GM23338 (cell line): ENCODE data around the gene RABGAP1L. TPM values are rescaled to one million over a fixed set of nuclear protein-coding genes. Genes with fewer than 3 reads are reported as not detected.

Source experiments
- ATAC-seq: fragments of 200-7000 bp; cut with Tn5 transposase; 3 replicates; pipeline ENCODE4 v1.9.1; 2020
- DNase-seq: peaks from one replicate; pipeline ENCODE4 v3.0.0-alpha.2; 2015; ENCODE audit warnings: low spot score
- H2AFZ ChIP-seq: fragments of 200-600 bp; sonication (generic); 2 replicates; pipeline ENCODE4 v1.8.0; 2016; ENCODE audit warnings: antibody characterized with exemption, mild to moderate bottlenecking, moderate library complexity
- H3F3A ChIP-seq: fragments of 200-600 bp; sonication (generic); replicated peaks from 2 replicates; pipeline ENCODE4 v1.8.0; 2017; ENCODE audit warnings: antibody characterized with exemption, mixed run types, low read depth
- H3K27ac ChIP-seq: fragments of 200-600 bp; sonication (generic); 2 replicates; pipeline ENCODE4 v1.6.1; 2016; ENCODE audit warnings: low read depth
- H3K27me3 ChIP-seq: fragments of 200-600 bp; sonication (generic); 2 replicates; pipeline ENCODE4 v1.8.0; 2016; ENCODE audit warnings: mild to moderate bottlenecking, mixed run types, moderate library complexity; ENCODE audit not compliant: insufficient read depth
- H3K36me3 ChIP-seq: fragments of 200-600 bp; sonication (generic); 2 replicates; pipeline ENCODE4 v1.8.0; 2016; ENCODE audit warnings: mild to moderate bottlenecking; ENCODE audit not compliant: insufficient read depth
- H3K4me1 ChIP-seq: fragments of 200-600 bp; sonication (generic); 2 replicates; pipeline ENCODE4 v1.8.0; 2016; ENCODE audit warnings: mild to moderate bottlenecking, moderate library complexity; ENCODE audit not compliant: insufficient read depth
- H3K4me2 ChIP-seq: fragments of 200-600 bp; sonication (generic); 2 replicates; pipeline ENCODE4 v1.7.1; 2017; ENCODE audit warnings: mixed run types
- H3K4me3 ChIP-seq: fragments of 200-600 bp; sonication (generic); 2 replicates; pipeline ENCODE4 v1.6.1; 2016; ENCODE audit warnings: mixed run types
- H3K79me2 ChIP-seq: fragments of 200-600 bp; sonication (generic); replicated peaks from 2 replicates; pipeline ENCODE4 v1.8.0; 2017; ENCODE audit warnings: mild to moderate bottlenecking; ENCODE audit not compliant: insufficient read depth
- H3K9me2 ChIP-seq: fragments of 200-600 bp; sonication (generic); 2 replicates; pipeline ENCODE4 v1.8.0; 2017; ENCODE audit not compliant: insufficient read depth
- H4K20me1 ChIP-seq: fragments of 200-600 bp; sonication (generic); replicated peaks from 2 replicates; pipeline ENCODE4 v1.8.0; 2017; ENCODE audit warnings: mild to moderate bottlenecking; ENCODE audit not compliant: insufficient read depth
- H3K27ac Mint-ChIP-seq: 2 replicates; pipeline ENCODE4 v1.8.0; 2020; ENCODE audit warnings: inconsistent platforms, mild to moderate bottlenecking, moderate library complexity, mixed read lengths
- H3K27me3 Mint-ChIP-seq: 3 replicates; pipeline ENCODE4 v1.8.0; 2022; ENCODE audit warnings: low read depth, mild to moderate bottlenecking, moderate library complexity, mixed read lengths, inconsistent platforms; ENCODE audit not compliant: insufficient read depth, poor library complexity
- H3K36me3 Mint-ChIP-seq: 3 replicates; pipeline ENCODE4 v1.8.0; 2021; ENCODE audit warnings: low read depth, mild to moderate bottlenecking, inconsistent platforms, moderate library complexity, mixed read lengths
- H3K4me1 Mint-ChIP-seq: 3 replicates; pipeline ENCODE4 v1.8.0; 2020; ENCODE audit warnings: mild to moderate bottlenecking, inconsistent platforms, mixed read lengths
- H3K4me3 Mint-ChIP-seq: 3 replicates; pipeline ENCODE4 v1.8.0; 2021; ENCODE audit warnings: moderate library complexity, mild to moderate bottlenecking, inconsistent platforms, mixed read lengths
- H3K9me3 Mint-ChIP-seq: 3 replicates; pipeline ENCODE4 v1.8.0; 2020; ENCODE audit warnings: moderate library complexity, mild to moderate bottlenecking, inconsistent platforms, mixed read lengths
- CREB1 ChIP-seq: fragments of 250-450 bp; sonication (Bioruptor Pico); IDR thresholded peaks from 2 replicates; pipeline ENCODE4 v1.5.0; 2020; ENCODE audit warnings: low read depth, mild to moderate bottlenecking, moderate library complexity
- CTCF ChIP-seq, 2 experiments: fragments of 200-600 bp in 1 of 2; sonication (generic) in 1 of 2; conservative IDR thresholded peaks; 2 replicates each; pipeline versions ENCODE4 v1.5.1 to v1.6.1; 2016 to 2017; ENCODE audit warnings: antibody characterized with exemption in 2 of 2, low read depth in 2 of 2, mild to moderate bottlenecking in 2 of 2, moderate library complexity in 1 of 2
- NANOG ChIP-seq: IDR thresholded peaks from 2 replicates; pipeline ENCODE4 v1.6.1; 2016; ENCODE audit warnings: antibody characterized with exemption, borderline replicate concordance
- POLR2AphosphoS5 ChIP-seq: IDR thresholded peaks from 2 replicates; pipeline ENCODE4 v1.6.1; 2016; ENCODE audit warnings: antibody characterized with exemption, low read depth
- REST ChIP-seq: IDR thresholded peaks from one replicate; pipeline ENCODE4 v1.6.1; 2018; ENCODE audit warnings: antibody characterized with exemption; ENCODE audit not compliant: unreplicated experiment
- ZNF114 ChIP-seq: fragments of 250-450 bp; sonication (Bioruptor Pico); IDR thresholded peaks from 2 replicates; pipeline ENCODE4 v1.5.0; 2020; ENCODE audit warnings: mild to moderate bottlenecking, moderate library complexity
- ZNF462 ChIP-seq: fragments of 250-450 bp; sonication (Bioruptor Pico); IDR thresholded peaks from 2 replicates; pipeline ENCODE4 v1.5.0; 2020; ENCODE audit warnings: mild to moderate bottlenecking, moderate library complexity
- polyA plus RNA-seq: library from polyadenylated mRNA; unstranded; fragments of >200 nt; fragmentation: Nextera tagmentation; extraction: Ambion mirVana; gene quantifications from 2 replicates; pipeline ENCODE4 v1.2.1, GENCODE V29; 2016
- total RNA-seq: library from RNA; depleted of rRNA; stranded (reverse); fragments of >200 nt; shearing (Covaris generic); gene quantifications from 2 replicates; pipeline ENCODE4 v1.2.3, GENCODE V29; 2014

RABGAP1L gene
- total and polyA plus RNA-seq, 2 experiments from 2014 or later, result 83.2 to 136 TPM

GRCh38 chr1:174753131-174753530 is 593.8 kb downstream of the RABGAP1L start:
- ATAC-seq (no peak), DNase-seq (no peak)
- Mint-ChIP-seq H3K27ac (no peak overlapping the region), H3K4me3 (no peak overlapping the region), H3K27me3 (no peaks in the 10 kb centered on the region), H3K4me1 (peaks cover 6% of the 10 kb centered on the region; the same call in 2 of the 3 replicates), H3K36me3 (no peaks in the 10 kb centered on the region), H3K9me3 (no peaks in the 10 kb centered on the region)
- no peaks in the 10 kb centered on the region for H3F3A ChIP-seq
- no peaks in the 10 kb centered on the region for H3K27me3 ChIP-seq
- no peak overlapping the region for H2AFZ ChIP-seq
- H3K9me2 ChIP-seq, result no peaks in the 10 kb centered on the region
- TF ChIP-seq REST, result no peak
- TF ChIP-seq CREB1, result no peak
- no peak for TF ChIP-seq ZNF114 (CRISPR knock-in tag)
- TF ChIP-seq CTCF (conservative IDR thresholded peaks at IDR 0.05; ENCODE audit: low read depth in 2 of 2), result no peak
- no peak for TF ChIP-seq POLR2AphosphoS5
- TF ChIP-seq NANOG, result no peak
- no peak for TF ChIP-seq ZNF462
- H3K36me3 ChIP-seq, result no peaks in the 10 kb centered on the region
- no peaks in the 10 kb centered on the region for H4K20me1 ChIP-seq
- no peak overlapping the region for H3K4me3 ChIP-seq
- H3K79me2 ChIP-seq, result no peaks in the 10 kb centered on the region
- no peaks in the 10 kb centered on the region; the same call in 1 of the 2 replicates for H3K4me1 ChIP-seq
- H3K4me2 ChIP-seq, result no peak overlapping the region
- no peak overlapping the region for H3K27ac ChIP-seq
